Measurements from ENCODE around the gene VAMP2.

VAMP2 gene

GRCh38 chr17:8141045-8141444 is 21.7 kb downstream of the VAMP2 start:
- Histone ChIP-seq H3K27ac (ENCODE audit: low read depth, low read length) (no peak overlapping the region), H3K27me3 (ENCODE audit: insufficient read depth, low read length) (no peaks in the 10 kb centered on the region), H3K4me1 (ENCODE audit: control insufficient read depth, insufficient read depth, low read length, unreplicated experiment) (peaks cover 3% of the 10 kb centered on the region), H3K4me3 (ENCODE audit: low read depth, low read length) (no peak overlapping the region), H3K36me3 (ENCODE audit: insufficient read depth, low read length) (peaks cover 32% of the 10 kb centered on the region; the same call in 1 of the 2 replicates), H3K79me2 (ENCODE audit: control insufficient read depth, insufficient read depth, low read length, unreplicated experiment) (no peaks in the 10 kb centered on the region), H2AFZ (ENCODE audit: low read length, unreplicated experiment) (no peak overlapping the region)

- no peaks in the 10 kb centered on the region for H3K79me2 ChIP-seq (ENCODE audit: control insufficient read depth, insufficient read depth, low read length, unreplicated experiment)
- H3K27ac ChIP-seq (ENCODE audit: low read depth, low read length): no peak overlapping the region
- H3K27me3 ChIP-seq (ENCODE audit: insufficient read depth, low read length): no peaks in the 10 kb centered on the region
- H3K4me3 ChIP-seq (ENCODE audit: low read depth, low read length): no peak overlapping the region
- H3K36me3 ChIP-seq (ENCODE audit: insufficient read depth, low read length): peaks cover 25% of the 10 kb centered on the region; the same call in 1 of the 2 replicates
- peaks cover 3% of the 10 kb centered on the region for H3K4me1 ChIP-seq (ENCODE audit: control insufficient read depth, insufficient read depth, low read length, unreplicated experiment)
- no peak overlapping the region for H2AFZ ChIP-seq (ENCODE audit: low read length, unreplicated experiment)
Observed at GRCh38 chr17:8140065-8141029, 22.4 kb downstream of the VAMP2 start.

GRCh38 chr17:8138672-8139371 is 23.9 kb downstream of the VAMP2 start:
- no peaks in the 10 kb centered on the region for H3K27me3 ChIP-seq (ENCODE audit: insufficient read depth, low read length)
- peaks cover 25% of the 10 kb centered on the region; the same call in 1 of the 2 replicates for H3K36me3 ChIP-seq (ENCODE audit: insufficient read depth, low read length)
- H3K4me1 ChIP-seq (ENCODE audit: control insufficient read depth, insufficient read depth, low read length, unreplicated experiment): peaks cover 8% of the 10 kb centered on the region
- peak overlapping the region; percentile 53 for H3K4me3 ChIP-seq (ENCODE audit: low read depth, low read length)
- H3K79me2 ChIP-seq (ENCODE audit: control insufficient read depth, insufficient read depth, low read length, unreplicated experiment): no peaks in the 10 kb centered on the region
- H2AFZ ChIP-seq (ENCODE audit: low read length, unreplicated experiment): no peak overlapping the region
- peak overlapping the region; percentile 84 for H3K27ac ChIP-seq (ENCODE audit: low read depth, low read length)

GRCh38 chr17:8138374-8138671 is 24.4 kb downstream of the VAMP2 start:
- no peaks in the 10 kb centered on the region for H3K27me3 ChIP-seq (ENCODE audit: insufficient read depth, low read length)
- no peak overlapping the region for H2AFZ ChIP-seq (ENCODE audit: low read length, unreplicated experiment)
- no peaks in the 10 kb centered on the region for H3K79me2 ChIP-seq (ENCODE audit: control insufficient read depth, insufficient read depth, low read length, unreplicated experiment)
- H3K4me3 ChIP-seq (ENCODE audit: low read depth, low read length): peak overlapping the region; percentile 45
- peak overlapping the region; percentile 84; the same call in 1 of the 2 replicates for H3K27ac ChIP-seq (ENCODE audit: low read depth, low read length)
- H3K4me1 ChIP-seq (ENCODE audit: control insufficient read depth, insufficient read depth, low read length, unreplicated experiment): peaks cover 8% of the 10 kb centered on the region
- peaks cover 25% of the 10 kb centered on the region; the same call in 1 of the 2 replicates for H3K36me3 ChIP-seq (ENCODE audit: insufficient read depth, low read length)

GRCh38 chr17:8137645-8138373 is 24.9 kb downstream of the VAMP2 start:
- peak overlapping the region; percentile 45 for H3K4me3 ChIP-seq (ENCODE audit: low read depth, low read length)
- H3K27ac ChIP-seq (ENCODE audit: low read depth, low read length): no peak overlapping the region; the same call in 1 of the 2 replicates
- H3K4me1 ChIP-seq (ENCODE audit: control insufficient read depth, insufficient read depth, low read length, unreplicated experiment): peaks cover 8% of the 10 kb centered on the region
- no peaks in the 10 kb centered on the region for H3K27me3 ChIP-seq (ENCODE audit: insufficient read depth, low read length)
- H3K36me3 ChIP-seq (ENCODE audit: insufficient read depth, low read length): peaks cover 24% of the 10 kb centered on the region; the same call in 1 of the 2 replicates
- no peak overlapping the region for H2AFZ ChIP-seq (ENCODE audit: low read length, unreplicated experiment)
- no peaks in the 10 kb centered on the region for H3K79me2 ChIP-seq (ENCODE audit: control insufficient read depth, insufficient read depth, low read length, unreplicated experiment)

GRCh38 chr17:8133941-8134340 is 28.8 kb downstream of the VAMP2 start:
- H3K27me3 ChIP-seq (ENCODE audit: insufficient read depth, low read length): no peaks in the 10 kb centered on the region
- H3K79me2 ChIP-seq (ENCODE audit: control insufficient read depth, insufficient read depth, low read length, unreplicated experiment): no peaks in the 10 kb centered on the region
- no peaks in the 10 kb centered on the region for H3K36me3 ChIP-seq (ENCODE audit: insufficient read depth, low read length)
- no peak overlapping the region for H3K27ac ChIP-seq (ENCODE audit: low read depth, low read length)
- H3K4me1 ChIP-seq (ENCODE audit: control insufficient read depth, insufficient read depth, low read length, unreplicated experiment): peaks cover 10% of the 10 kb centered on the region
- no peak overlapping the region for H2AFZ ChIP-seq (ENCODE audit: low read length, unreplicated experiment)
- H3K4me3 ChIP-seq (ENCODE audit: low read depth, low read length): no peak overlapping the region

- no peaks in the 10 kb centered on the region for H3K79me2 ChIP-seq (ENCODE audit: control insufficient read depth, insufficient read depth, low read length, unreplicated experiment)
- H3K36me3 ChIP-seq (ENCODE audit: insufficient read depth, low read length): no peaks in the 10 kb centered on the region
- H3K27me3 ChIP-seq (ENCODE audit: insufficient read depth, low read length): no peaks in the 10 kb centered on the region
- H3K4me1 ChIP-seq (ENCODE audit: control insufficient read depth, insufficient read depth, low read length, unreplicated experiment): peaks cover 10% of the 10 kb centered on the region
- H3K27ac ChIP-seq (ENCODE audit: low read depth, low read length): no peak overlapping the region
- H2AFZ ChIP-seq (ENCODE audit: low read length, unreplicated experiment): no peak overlapping the region
- H3K4me3 ChIP-seq (ENCODE audit: low read depth, low read length): no peak overlapping the region
Observed at GRCh38 chr17:8133399-8133798, 29.3 kb downstream of the VAMP2 start.

- H3K4me1 ChIP-seq (ENCODE audit: control insufficient read depth, insufficient read depth, low read length, unreplicated experiment): peaks cover 10% of the 10 kb centered on the region
- H3K4me3 ChIP-seq (ENCODE audit: low read depth, low read length): no peak overlapping the region
- H2AFZ ChIP-seq (ENCODE audit: low read length, unreplicated experiment): no peak overlapping the region
- H3K36me3 ChIP-seq (ENCODE audit: insufficient read depth, low read length): no peaks in the 10 kb centered on the region
- H3K27ac ChIP-seq (ENCODE audit: low read depth, low read length): no peak overlapping the region
- H3K27me3 ChIP-seq (ENCODE audit: insufficient read depth, low read length): no peaks in the 10 kb centered on the region
- no peaks in the 10 kb centered on the region for H3K79me2 ChIP-seq (ENCODE audit: control insufficient read depth, insufficient read depth, low read length, unreplicated experiment)
Observed at GRCh38 chr17:8131844-8132441, 30.8 kb downstream of the VAMP2 start.

GRCh38 chr17:8128125-8128784 is 34.5 kb downstream of the VAMP2 start:
- Histone ChIP-seq H3K27ac (ENCODE audit: low read depth, low read length) (no peak overlapping the region), H3K79me2 (ENCODE audit: control insufficient read depth, insufficient read depth, low read length, unreplicated experiment) (no peaks in the 10 kb centered on the region), H3K27me3 (ENCODE audit: insufficient read depth, low read length) (no peaks in the 10 kb centered on the region), H3K36me3 (ENCODE audit: insufficient read depth, low read length) (no peaks in the 10 kb centered on the region), H3K4me3 (ENCODE audit: low read depth, low read length) (no peak overlapping the region), H2AFZ (ENCODE audit: low read length, unreplicated experiment) (no peak overlapping the region), H3K4me1 (ENCODE audit: control insufficient read depth, insufficient read depth, low read length, unreplicated experiment) (peaks cover 11% of the 10 kb centered on the region)
